Stomach (tissue), 4 donors: Measurements from ENCODE around the gene EEF1G.

Experiments used
- POLR2A ChIP-seq, 4 donors: fragments of 450-650 bp; IDR thresholded peaks; one replicate each; pipeline ENCODE4 v1.6.1; 2016; ENCODE audit warnings: antibody characterized with exemption in 4 of 4, control low read depth in 2 of 4, mild to moderate bottlenecking in 1 of 4, moderate library complexity in 1 of 4
- TF ChIP-seq, protein P1 (sequence below), 7 experiments: fragments of 450-650 bp in 4 of 7; fragments of 200-600 bp in 3 of 7; sonication (generic) in 3 of 7; IDR thresholded peaks; one replicate each; pipeline ENCODE4 v1.5.1; 2016 to 2019; ENCODE audit warnings: antibody characterized with exemption in 7 of 7, control low read depth in 2 of 7, mild to moderate bottlenecking in 1 of 7

DNA sequence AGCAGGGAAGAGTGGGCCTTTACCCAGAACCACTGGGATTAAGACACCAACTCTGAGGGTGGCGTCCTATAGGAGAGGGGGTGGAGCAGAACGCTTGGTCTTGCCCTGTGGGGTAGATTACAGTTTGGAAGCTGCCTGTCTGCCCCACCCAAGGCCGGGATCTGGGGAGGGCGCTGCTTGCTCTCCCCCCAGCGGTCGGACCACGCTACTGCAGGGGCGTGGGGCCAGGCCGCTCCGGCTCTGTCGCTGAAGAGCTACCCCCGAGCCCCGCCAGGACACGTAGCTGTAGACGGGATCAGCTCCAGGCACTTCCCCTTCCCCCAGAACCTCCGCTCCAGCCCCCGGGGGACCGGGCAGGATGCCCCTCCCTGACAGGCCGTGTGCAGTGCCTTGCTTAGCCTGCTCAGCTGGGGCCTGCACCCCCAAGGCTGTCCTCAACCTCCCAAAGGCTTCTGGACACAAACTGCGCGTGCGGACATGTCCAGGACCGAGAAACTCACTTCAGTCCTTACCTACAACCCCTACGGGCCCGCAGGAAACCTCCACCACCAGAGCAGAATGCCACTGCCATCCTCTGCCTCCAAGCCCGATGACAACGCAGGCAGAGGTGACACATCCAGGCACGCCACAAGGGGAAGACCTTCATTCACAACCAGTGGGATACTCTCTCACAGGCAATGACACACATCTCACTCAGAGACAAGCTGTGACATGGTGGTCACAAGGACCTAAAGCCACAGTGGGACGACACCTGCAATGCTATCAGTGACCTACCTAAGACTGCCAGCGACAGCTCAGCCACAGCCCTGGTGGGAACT, 30.7 kb downstream of the EEF1G start:
- TF ChIP-seq, protein P1, sequence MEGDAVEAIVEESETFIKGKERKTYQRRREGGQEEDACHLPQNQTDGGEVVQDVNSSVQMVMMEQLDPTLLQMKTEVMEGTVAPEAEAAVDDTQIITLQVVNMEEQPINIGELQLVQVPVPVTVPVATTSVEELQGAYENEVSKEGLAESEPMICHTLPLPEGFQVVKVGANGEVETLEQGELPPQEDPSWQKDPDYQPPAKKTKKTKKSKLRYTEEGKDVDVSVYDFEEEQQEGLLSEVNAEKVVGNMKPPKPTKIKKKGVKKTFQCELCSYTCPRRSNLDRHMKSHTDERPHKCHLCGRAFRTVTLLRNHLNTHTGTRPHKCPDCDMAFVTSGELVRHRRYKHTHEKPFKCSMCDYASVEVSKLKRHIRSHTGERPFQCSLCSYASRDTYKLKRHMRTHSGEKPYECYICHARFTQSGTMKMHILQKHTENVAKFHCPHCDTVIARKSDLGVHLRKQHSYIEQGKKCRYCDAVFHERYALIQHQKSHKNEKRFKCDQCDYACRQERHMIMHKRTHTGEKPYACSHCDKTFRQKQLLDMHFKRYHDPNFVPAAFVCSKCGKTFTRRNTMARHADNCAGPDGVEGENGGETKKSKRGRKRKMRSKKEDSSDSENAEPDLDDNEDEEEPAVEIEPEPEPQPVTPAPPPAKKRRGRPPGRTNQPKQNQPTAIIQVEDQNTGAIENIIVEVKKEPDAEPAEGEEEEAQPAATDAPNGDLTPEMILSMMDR (IDR thresholded peaks at IDR 0.05): peak in 6 of 7 experiments; percentile 94 to 100 (median 98)
- TF ChIP-seq POLR2A (IDR thresholded peaks at IDR 0.05): no peak
